OCI-LY1 (cell line): ENCODE measurements around the gene BNIP3.

Source experiments
- CTCF ChIP-seq: fragments of 200-600 bp; sonication (generic), shearing (Covaris generic); IDR thresholded peaks from 2 replicates; pipeline ENCODE4 v1.5.1; 2017; ENCODE audit warnings: mild to moderate bottlenecking, antibody characterized with exemption, low read length, moderate library complexity, mixed read lengths
- EZH2 ChIP-seq: fragments of 200-600 bp; sonication (generic), shearing (Covaris generic); IDR thresholded peaks from 2 replicates; pipeline ENCODE4 v1.8.0; 2017; ENCODE audit warnings: borderline replicate concordance, mixed run types, mild to moderate bottlenecking, antibody characterized with exemption, low read length, moderate library complexity, mixed read lengths

- TF ChIP-seq CTCF, result no peak
- TF ChIP-seq EZH2, result no peak
Observed at GRCh38 chr10:131971591-131971990, 10.1 kb downstream of the BNIP3 start.
